HG03439 (cell line): ENCODE data around the gene LHX6.

Experiments
- ATAC-seq: cut with Tn5 transposase; IDR thresholded peaks from one replicate; pipeline ENCODE4 v1.9.1; 2021; ENCODE audit warnings: mild to moderate bottlenecking, moderate library complexity; ENCODE audit not compliant: unreplicated experiment

LHX6 gene

DNA sequence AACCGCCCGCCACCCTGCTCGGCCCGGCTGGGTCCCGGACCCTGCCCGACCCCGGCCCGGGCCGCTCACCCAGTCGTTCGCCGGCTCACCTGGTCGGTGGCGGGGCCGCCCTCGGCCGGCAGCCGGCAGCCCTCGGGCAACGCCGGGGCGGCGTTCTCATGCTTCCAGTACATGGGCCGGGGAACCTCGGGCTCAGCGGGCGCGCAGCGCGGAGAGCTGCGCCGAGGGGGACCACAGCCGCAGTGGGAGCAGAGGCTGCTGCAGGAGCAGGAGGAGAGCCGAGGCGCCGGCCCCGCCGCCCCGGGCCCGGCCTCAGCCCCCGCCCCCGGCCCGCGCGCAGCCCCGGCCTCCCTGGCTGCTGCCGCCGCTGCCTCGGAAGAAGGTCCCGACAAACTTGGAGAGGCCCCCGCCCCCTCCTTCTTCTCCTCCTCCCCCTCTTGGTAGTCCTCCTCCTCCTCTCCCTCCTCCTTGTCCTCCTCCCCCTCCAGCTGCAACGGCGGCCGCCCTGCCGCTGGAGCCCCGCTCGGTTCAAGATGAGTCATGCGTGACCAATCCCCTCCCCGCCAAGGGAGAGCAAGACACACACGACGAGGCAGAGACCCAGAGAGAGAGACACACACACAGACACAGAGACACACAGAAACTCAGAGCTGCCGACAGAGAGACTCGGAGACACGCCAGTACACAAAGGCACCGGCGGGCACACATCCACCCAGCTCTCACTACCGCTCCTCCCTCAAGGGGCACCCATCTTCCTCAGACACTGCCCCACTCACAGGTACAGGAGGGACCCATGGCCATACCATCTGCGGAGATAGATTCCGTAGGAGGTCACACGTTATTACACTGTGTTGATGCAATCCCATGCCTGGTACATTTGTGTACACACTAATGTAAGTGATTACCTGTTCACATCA is at the start of gene LHX6:
Gene LHX6, minus strand, starts transcription at position 390 of the 917 bp plus-strand sequence. Its CDS starts 217 bp downstream, at position 173.
- ATAC-seq, result no peak

DNA sequence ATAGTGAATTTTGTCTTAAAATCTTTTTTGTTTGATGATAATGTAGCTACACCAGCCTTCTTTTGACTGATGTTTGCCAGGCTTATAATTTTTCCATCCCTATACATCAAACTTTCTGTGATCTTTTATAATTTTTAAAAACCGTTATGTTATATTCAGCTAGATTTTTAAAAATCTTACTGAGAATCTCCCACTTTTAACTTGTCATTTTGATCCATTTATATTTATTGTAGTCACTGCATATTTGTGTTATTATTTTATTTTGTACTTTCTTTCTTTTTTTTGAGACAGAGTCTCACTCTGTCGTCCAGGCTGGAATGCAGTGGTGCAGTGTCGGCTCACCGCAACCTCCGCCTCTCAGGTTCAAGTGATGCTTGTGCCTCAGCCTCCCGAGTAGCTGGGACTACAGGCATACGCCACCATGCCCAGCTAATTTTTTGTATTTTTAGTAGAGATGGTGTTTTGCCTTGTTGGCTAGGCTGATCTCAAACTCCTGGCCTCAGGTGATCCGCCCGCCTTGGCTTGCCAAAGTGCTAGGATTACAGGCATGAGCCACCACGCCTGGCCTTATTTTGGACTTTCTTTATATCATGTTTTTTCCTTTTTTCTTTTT is 48.6 kb upstream of the LHX6 start:
- ATAC-seq, result no peak

DNA sequence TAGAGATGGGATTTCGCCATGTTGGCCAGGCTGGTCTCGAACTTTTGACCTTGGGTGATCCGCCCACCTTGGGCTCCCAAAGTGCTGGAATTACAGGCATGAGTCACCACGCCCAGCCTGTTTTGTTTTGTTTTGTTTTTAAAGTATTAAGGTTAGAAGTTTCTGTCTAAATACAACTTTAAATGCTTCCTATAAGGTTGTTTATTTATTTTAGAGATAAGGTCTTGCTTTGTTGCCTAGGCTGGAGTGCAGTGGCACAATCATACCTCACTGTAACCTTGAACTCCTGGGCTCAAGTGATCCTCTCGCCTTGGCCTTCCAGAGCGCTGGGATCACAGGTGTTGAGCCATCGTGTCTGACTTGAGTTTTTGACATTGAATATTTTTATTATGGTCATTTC is 47.3 kb upstream of the LHX6 start:
- no peak for ATAC-seq

DNA sequence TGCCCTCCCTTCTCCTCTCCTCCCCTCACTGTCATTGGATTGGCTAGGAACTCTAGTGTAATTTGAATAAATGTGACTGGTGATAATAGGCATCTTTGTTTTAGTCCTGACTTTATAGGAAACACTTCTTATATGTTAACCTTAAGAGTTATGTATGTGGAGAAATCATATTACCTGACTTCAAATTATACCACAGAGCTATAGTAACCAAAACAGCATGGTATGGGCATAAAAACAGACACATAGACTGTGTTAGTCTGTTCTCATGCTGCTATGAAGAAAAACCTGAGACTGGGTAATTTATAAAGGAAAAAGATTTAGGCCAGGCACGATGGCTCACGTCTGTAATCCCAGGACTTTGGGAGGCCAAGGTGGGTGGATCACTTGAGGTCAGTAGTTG is 45.3 kb upstream of the LHX6 start:
- no peak for ATAC-seq

DNA sequence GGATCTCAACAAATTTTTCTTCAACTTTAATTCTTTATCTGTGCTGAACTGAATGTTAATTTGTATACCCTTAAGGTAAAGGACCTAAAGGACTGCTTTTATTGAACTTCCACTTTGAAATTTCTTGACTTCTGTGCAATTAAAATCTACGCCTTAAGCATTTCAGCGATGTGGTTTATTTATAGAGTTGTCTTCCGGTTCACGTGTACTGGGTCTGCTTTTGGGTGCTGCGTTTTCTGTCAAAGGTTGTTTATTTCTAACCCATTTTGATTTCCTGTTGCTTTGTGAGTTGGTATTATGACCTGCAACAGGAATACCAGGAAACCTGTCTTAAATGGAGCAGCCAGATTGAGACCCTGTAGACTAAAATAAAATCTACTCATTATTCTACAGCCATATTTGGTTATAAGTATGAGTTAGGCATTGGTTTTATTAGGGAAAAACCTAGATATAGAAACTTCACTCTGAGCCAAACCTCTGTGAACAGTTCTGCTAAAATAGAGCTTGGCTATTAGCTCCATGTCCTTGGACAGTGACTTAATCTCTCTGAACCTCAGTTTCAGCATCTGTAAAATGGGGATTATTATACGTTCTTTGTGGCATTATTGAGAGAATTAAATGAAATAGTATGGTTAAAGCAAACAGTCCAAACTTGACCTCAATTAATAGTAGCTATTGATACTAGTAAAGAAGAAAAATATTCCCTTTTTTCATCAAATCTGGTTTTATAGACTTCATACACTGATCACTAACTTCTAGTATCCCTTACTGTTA is 39.5 kb upstream of the LHX6 start:
- no peak for ATAC-seq

DNA sequence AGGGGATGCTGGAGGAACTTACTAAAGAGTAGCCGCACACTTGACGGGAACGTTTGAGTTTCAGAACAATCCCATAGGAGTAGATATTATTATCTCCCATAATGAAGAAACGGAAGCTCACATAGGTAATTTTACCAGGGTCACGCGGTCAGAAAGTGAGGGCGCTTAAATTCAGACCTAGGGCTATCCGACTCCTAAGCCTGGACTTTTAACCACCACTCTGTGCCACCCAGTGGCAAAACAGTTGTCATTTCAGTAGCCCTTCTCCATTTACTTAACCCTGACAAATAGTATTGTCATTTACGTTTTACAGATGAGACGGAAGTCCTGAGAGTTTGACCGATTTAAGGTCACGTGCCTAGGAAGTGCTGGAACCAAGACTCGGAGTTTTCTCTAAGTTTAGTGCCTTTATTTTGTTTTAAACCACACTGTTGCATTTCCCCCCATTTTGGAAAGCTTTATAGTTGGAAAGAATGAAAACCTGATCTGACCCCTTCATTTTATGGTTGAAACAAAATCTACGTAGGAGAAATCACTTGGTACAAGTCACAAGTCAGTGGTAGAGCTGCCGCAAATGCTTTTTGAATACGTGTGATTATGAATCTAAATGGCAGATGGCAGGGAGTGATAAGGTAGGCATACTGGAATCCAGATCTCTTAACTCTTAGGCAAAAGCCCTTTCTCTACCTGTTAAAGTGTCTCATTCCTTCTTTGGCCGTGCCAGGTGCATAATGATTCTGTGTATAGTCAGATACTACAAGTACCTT is 36.6 kb upstream of the LHX6 start:
- peak; percentile 31 for ATAC-seq

DNA sequence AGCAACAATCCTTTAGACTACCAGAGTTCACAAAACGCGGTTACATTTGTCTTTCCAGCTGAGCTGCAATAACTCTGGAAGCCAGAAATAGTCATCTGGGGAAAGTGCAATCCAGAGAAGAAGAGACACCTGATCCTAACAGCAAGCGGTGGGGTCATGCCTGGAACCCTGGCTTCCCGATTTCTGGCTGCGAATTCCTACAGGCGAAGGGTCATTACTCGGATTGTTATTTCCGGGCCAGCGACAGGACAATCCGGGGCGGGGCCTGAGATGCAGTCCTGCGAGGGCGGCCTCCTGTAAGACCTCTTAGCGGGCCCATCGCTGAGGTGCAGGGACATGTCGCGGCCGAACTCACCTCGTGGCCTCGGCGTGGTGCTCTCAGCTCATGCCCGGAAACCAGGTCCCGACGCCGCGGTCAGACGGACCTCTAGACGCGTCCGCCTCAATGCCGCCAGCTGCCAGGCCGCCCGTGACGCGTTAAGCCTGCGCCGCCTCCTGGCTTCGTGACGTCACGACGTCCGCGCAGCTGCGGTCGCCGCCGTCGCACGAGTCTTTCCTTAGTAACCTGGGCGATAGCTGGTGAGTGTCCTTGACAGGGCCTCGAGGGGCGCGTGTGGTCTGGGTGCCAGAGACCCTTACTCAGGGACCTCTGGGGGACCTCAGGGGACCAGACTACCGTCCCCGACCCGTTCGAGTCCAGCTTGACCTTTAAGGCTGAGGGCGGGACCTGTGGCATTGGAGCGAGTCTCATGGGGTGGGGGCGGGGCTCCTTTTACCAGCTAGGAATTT is 35.8 kb upstream of the LHX6 start, which contains the start of the genes MRRF and RBM18:
Gene MRRF, plus strand, starts transcription at position 523 of the 789 bp plus-strand sequence. CDS start 6,010 bp downstream, outside the sequence.
Gene RBM18, minus strand, starts transcription at position 481 of the 789 bp plus-strand sequence. CDS start 3,348 bp downstream, outside the sequence.
- peak; percentile 83 for ATAC-seq

DNA sequence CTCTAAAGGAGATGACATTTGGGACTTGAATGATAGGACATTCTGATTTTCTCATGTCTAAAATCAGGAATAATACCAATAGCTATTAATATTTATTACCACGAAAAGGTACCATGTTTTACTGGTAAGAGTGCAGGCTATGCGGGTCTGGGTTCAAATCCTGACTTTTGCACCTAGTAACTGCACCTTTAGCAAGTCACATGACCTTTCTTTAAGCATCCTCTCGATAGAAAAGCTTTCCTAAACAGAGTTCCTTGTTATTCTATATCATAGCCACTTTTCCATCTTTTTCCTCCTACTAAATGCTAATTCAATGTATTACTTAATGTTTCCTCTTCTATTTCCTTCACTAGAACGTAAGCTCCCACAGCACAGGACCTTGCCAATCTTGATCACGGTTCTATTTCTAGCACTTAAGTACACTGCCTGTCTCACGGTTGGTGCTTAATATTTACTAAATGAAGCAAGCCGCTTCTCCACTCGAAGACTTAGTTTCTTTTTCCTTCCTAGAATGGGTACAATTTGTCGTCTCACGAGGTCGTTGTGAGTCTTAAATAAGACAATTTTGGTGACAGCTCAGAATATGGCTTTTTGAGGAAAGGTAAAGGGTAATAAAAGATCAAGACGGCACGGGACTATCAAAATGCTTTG is 35.1 kb upstream of the LHX6 start:
- ATAC-seq, result no peak

DNA sequence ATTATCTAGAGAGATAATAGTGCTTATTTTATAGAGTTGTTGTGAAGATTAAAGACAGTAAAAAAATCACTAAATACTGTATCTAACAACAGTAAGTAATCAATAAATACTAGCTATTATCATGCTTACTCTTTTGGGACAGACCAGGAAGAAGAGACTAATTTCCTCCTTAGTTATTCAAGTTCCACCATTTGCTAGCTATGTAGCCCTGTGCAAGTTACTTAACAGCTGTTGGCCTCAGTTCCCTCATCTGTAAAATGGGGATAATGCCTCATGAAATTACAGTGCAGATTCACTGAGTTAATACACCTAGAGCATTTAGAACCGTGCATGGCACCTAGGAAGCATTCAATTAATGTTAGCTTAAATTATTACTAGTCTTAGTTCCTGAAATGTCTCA is 33.3 kb upstream of the LHX6 start:
- no peak for ATAC-seq

DNA sequence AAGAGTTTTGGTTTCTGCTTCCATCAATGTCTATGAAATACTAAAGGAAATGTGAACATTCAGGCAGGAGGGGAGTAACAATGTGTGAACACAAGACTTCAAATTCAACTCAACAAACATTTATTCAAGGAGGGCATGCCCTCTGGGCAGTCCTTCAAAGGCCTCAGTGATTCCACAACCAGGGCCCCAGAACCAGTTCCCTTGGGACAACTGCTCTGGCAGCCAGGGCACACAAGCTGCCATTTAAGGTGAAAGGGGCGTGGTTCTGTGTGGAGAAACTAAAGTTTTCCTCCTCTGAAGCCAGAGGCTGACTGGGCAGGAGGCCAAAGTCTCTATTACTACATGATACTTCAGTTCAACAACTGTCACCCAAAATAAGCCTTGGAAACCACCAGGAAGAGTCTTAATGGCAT is 32.7 kb upstream of the LHX6 start:
- ATAC-seq, result no peak

DNA sequence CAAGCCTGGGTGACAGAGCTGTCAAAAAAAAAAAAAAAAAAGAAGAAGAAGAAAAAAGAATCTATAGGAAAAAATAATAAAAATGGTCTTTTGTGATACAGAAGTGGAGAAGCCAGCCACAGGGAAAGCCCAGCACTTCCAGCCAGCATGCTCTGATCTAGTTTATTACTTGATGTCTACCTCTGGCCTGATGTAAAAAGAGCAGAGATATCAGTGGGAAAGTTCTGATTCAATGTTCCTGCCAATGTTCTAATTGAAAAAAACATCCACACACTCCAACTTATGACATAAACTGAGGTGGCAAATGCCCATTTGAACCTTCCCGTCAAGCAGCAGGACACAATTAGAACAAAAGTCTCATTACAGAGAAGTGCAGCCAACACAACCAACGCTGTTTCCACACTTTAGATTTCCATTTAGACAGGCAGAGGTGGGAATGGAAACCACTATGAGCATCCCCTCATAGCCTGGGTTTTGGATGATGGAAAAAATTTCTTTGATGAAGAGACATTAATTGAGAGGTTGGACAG is 30.2 kb upstream of the LHX6 start:
- ATAC-seq, result no peak

DNA sequence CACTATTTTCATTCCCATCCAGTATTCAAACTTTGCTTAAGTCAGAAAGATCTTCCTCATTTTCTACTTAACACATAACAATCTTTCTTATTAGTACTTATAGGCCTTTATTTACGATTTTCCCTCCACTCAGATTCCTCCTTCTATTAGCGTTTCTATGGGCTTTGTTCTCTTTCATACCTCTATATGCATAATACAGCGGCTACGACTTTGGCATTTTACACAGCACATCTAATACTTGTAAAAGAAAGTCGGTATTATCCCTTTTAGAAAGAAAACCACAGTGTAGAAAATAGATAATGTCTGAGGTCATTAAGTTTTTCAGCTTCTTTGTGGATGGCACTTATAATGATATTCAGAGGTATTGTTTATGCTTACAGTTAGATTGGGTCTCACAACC is 27.4 kb upstream of the LHX6 start:
- no peak for ATAC-seq

DNA sequence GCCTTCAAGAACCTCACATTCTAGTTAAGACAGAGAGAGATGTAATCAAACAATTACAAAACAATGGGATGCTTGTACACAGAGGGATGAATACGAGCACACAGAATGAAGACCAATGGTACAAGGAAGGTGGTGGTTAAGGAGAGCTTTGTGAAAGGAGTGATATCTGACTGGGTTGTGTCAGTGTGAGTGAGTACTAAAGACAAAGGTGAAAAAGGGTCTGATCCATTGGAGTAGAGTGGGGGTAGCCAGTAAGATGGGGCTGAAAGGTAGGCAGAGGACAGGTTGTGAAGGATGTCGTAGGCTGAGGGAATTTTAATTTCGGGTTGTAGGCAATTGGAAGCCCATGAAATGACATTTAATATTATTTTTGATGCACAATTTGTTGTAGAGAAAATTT is 26.0 kb upstream of the LHX6 start:
- no peak for ATAC-seq

DNA sequence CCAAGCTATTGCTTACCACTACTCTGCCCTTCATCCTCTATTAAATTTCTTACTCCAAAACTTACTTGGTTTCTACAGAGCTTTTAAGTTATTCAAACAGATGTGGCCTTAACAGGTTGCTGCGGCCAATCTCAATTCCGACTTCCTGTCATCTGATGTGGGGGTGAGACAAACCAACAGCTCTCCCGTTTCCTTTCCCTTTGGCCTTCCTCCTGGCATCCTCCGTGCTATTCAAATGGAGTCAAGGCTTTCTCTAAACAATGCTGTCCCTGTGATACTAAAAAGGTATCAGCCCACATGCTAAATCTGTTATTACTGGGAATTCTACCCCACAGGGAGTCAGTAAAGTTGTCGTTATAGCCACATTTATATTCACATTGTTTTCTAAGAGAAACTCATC is 24.0 kb upstream of the LHX6 start:
- ATAC-seq, result no peak

DNA sequence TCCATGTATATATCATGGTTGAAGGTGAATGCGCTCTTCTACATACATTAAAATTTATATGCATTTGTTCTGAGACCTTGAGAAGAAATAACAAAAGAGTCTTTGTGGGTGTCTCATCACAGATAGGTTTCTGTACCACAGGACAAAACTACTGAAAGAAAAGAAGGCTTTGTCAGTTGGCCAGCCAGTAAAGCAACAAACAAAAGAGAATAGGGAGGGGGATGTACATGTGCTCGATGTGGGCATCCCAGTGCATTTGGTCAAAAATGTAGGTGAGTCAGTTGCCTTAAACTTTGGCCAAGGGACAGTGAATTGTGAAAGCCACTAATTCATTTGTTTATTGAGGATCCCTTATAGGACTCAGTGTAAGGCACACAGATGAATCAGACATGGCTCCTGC is 22.6 kb upstream of the LHX6 start:
- no peak for ATAC-seq

DNA sequence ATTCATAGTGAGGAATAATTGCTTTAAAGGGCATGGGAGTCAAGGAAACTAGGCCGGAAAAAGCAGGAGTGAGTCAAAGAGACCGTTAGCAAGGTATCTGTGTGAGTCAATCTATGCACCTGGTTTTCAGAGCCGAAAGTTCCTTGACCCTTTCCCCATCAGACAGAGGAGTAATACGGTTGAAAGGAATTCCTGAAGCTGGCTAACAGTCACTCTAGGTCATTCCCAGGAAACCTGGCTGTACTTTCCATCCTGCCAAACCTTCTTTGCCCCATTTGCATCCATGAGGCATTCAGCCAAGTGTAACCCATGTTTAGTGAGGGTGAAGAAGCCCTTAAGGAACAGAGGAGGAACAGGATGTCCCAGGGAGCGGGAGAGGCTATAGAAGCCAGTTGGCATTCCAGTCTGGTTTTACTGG is 19.7 kb upstream of the LHX6 start:
- no peak for ATAC-seq

DNA sequence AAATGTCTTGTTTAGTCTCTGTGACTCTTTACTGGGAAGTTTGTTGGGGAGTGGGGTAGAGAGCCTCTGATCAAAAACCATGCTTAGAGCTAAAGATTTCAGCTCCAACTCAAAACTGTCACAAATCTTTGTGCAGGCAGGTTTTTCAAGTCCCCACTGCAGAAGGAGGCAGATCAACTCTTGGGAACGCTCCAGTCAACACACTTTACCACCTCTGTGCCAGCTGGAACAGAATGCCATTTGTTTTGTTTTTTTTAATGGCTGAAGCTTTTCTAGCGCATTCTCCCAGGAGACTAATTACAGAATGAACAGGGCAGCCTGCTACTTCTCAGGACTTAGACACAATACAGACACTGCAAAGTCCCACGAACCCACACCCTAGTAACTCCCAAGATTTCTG is 17.9 kb upstream of the LHX6 start:
- no peak for ATAC-seq

DNA sequence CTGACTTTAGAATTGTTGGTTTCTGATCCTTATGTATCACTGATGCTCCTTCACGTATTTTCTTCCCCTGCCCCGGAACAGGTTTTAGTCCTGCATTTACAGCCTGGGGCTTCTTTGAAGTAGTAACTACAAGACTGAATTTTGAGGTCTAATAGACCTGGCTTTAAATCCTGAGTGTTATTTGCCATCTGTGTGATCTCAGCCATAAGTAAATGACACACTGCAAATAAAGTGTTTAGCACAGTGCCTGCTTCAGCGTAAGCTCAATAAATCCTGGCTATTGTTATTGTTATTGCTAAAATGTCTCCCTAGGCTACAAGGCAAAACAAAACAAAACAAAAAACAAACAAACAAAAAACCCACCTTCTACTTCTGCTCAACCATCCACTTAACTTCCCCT is 15.6 kb upstream of the LHX6 start:
- no peak for ATAC-seq

DNA sequence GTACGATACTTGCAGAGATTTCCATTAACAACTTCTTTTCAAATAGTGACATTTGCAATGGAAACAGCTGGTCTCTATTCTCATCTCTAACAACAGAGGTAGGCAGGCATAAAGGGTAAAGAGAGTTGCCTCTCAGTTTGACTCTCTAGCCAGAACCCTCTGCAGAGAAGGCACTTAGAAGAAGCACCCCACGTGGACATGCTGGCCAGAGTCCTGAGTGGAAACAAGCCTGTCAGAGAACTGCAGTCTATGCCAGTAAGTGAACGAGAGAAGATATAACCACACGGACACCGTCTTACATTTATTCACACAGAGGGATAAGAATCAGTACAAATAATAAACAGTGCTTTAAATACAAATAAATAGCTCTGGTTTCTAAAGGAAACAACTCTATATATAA is 11.0 kb upstream of the LHX6 start:
- no peak for ATAC-seq
